ENCODE measurements around the gene CALCR. TPM values are rescaled to one million over a fixed set of nuclear protein-coding genes. Genes with fewer than 3 reads are reported as not detected.

Gene CALCR
- total RNA-seq, 1 experiment from 2014 or later, result 0.10 TPM

GRCh38 chr7:93558705-93559614 lies 15.6 kb downstream of the CALCR start:
- H3K27me3 ChIP-seq (ENCODE audit: insufficient read depth, low read length), result no peaks in the 10 kb centered on the region
- no peaks in the 10 kb centered on the region for H3K4me1 ChIP-seq (ENCODE audit: control insufficient read depth in 1 of 2, insufficient read depth in 2 of 2, low read length in 2 of 2)
- H3K27ac ChIP-seq (ENCODE audit: low read depth, low read length), result no peak overlapping the region
- TF ChIP-seq POLR2AphosphoS5 (IDR thresholded peaks at IDR 0.05; ENCODE audit: low read depth, low read length), result no peak
- no peak for TF ChIP-seq ZNF274 (IDR thresholded peaks at IDR 0.05; ENCODE audit: low read depth, low read length)
- TF ChIP-seq FOSL1 (IDR thresholded peaks at IDR 0.05; ENCODE audit: low read depth), result no peak
- no peak for TF ChIP-seq ELF1 (IDR thresholded peaks at IDR 0.05; ENCODE audit: borderline replicate concordance, low read depth)
- no peak for TF ChIP-seq TCF7L2 (IDR thresholded peaks at IDR 0.05; ENCODE audit: borderline replicate concordance, extremely low read depth, insufficient read depth, insufficient read length)
- no peak for TF ChIP-seq POLR2A (IDR thresholded peaks at IDR 0.05; ENCODE audit: borderline replicate concordance, extremely low read depth, insufficient read depth, insufficient read length)
- TF ChIP-seq MAX (IDR thresholded peaks at IDR 0.05), result no peak
- ChIA-PET POLR2A (no interaction called here), RAD21 (ENCODE audit: low non-redundant PET in 1 of 2, low total read pairs in 2 of 2, uncharacterized antibody in 2 of 2, unreplicated experiment in 2 of 2) (no interaction called here), CTCF (no interaction called here)
- no peak overlapping the region for H3K4me2 ChIP-seq (ENCODE audit: low read length)
- H4K20me1 ChIP-seq (ENCODE audit: insufficient read depth), result no peaks in the 10 kb centered on the region
- H3K9me2 ChIP-seq (ENCODE audit: insufficient read depth), result no peaks in the 10 kb centered on the region
- intact Hi-C loops (cut with micrococcal nuclease), result no loop called here
- no peak overlapping the region for H2AFZ ChIP-seq (ENCODE audit: low read depth, low read length, poor library complexity, severe bottlenecking)
- no peak overlapping the region for H3K4me3 ChIP-seq (replicated peaks in 1 of 2; ENCODE audit: low read depth in 1 of 2, low read length in 2 of 2)
- no peak for ATAC-seq
- no peaks in the 10 kb centered on the region for H3K36me3 ChIP-seq (ENCODE audit: control insufficient read depth in 1 of 2, insufficient read depth in 2 of 2, low read length in 2 of 2)
- no peak for DNase-seq (ENCODE audit: low read depth, low spot score)
- H3K9ac ChIP-seq (ENCODE audit: low read length), result no peak overlapping the region
- H3K9me3 ChIP-seq (ENCODE audit: control insufficient read depth in 1 of 2, insufficient read depth in 1 of 2, low read depth in 1 of 2, low read length in 2 of 2), result no peaks in the 10 kb centered on the region
- H3K79me2 ChIP-seq (ENCODE audit: insufficient read depth, low read length), result no peaks in the 10 kb centered on the region
- BruUV-seq (replicated peaks), result no TSS peak

- Histone ChIP-seq H3K9ac (ENCODE audit: low read length) (no peak overlapping the region), H2AFZ (ENCODE audit: low read depth, low read length, poor library complexity, severe bottlenecking) (no peak overlapping the region), H3K4me3 (replicated peaks in 1 of 2; ENCODE audit: low read depth in 1 of 2, low read length in 2 of 2) (no peak overlapping the region), H3K79me2 (ENCODE audit: insufficient read depth, low read length) (no peaks in the 10 kb centered on the region), H3K36me3 (ENCODE audit: control insufficient read depth in 1 of 2, insufficient read depth in 2 of 2, low read length in 2 of 2) (no peaks in the 10 kb centered on the region), H3K9me2 (ENCODE audit: insufficient read depth) (no peaks in the 10 kb centered on the region), H3K27me3 (ENCODE audit: insufficient read depth, low read length) (no peaks in the 10 kb centered on the region; the same call in 1 of the 2 replicates), H3K4me1 (ENCODE audit: control insufficient read depth in 1 of 2, insufficient read depth in 2 of 2, low read length in 2 of 2) (no peaks in the 10 kb centered on the region), H3K27ac (ENCODE audit: low read depth, low read length) (no peak overlapping the region), H3K4me2 (ENCODE audit: low read length) (no peak overlapping the region), H3K9me3 (ENCODE audit: control insufficient read depth in 1 of 2, insufficient read depth in 1 of 2, low read depth in 1 of 2, low read length in 2 of 2) (no peaks in the 10 kb centered on the region), H4K20me1 (ENCODE audit: insufficient read depth) (no peaks in the 10 kb centered on the region)
- TF ChIP-seq MAX (IDR thresholded peaks at IDR 0.05) (no peak), CBX3 (IDR thresholded peaks at IDR 0.05; ENCODE audit: low read depth) (no peak), RAD21 (IDR thresholded peaks at IDR 0.05; ENCODE audit: low read depth) (no peak), POLR2AphosphoS5 (IDR thresholded peaks at IDR 0.05; ENCODE audit: low read depth, low read length) (no peak), FOSL1 (IDR thresholded peaks at IDR 0.05; ENCODE audit: low read depth) (no peak), ZFX (IDR thresholded peaks at IDR 0.05) (no peak), TCF7L2 (IDR thresholded peaks at IDR 0.05; ENCODE audit: borderline replicate concordance, extremely low read depth, insufficient read depth, insufficient read length) (no peak)
- no peak for ATAC-seq
- ChIA-PET RAD21 (ENCODE audit: low non-redundant PET in 1 of 2, low total read pairs in 2 of 2, uncharacterized antibody in 2 of 2, unreplicated experiment in 2 of 2) (interaction anchor here in 1 of 2 experiments (0.6 kb wide), 1 partner anchor 248 kb away, joined by 3 read pairs; no protein-coding TSS in a partner anchor), CTCF (interaction anchor here (0.9 to 3.3 kb wide), 3 partner anchors 11 to 307 kb away, joined by 3 to 21 read pairs (median 4); no protein-coding TSS in a partner anchor), POLR2A (no interaction called here)
- no TSS peak for BruUV-seq (replicated peaks)
- intact Hi-C loops (cut with micrococcal nuclease), result loop anchor here (1.0 to 5.0 kb wide), 3 partner anchors 110 to 460 kb away; no protein-coding TSS in a partner anchor
- DNase-seq (ENCODE audit: low read depth, low spot score), result no peak
These were observed 22.6 kb downstream of the CALCR start for GRCh38 chr7:93551931-93552330.
